Memory B cell (primary cell): ENCODE data around the gene SYNE2.
A peak's percentile ranks its signal among the peaks of the same experiment; 100 is the strongest.

ENCODE experiments used
- ATAC-seq: fragments of 150-1000 bp; cut with Tn5 transposase; 2 replicates; pipeline ENCODE4 v1.10.0; 2021; ENCODE audit warnings: low read depth, mild to moderate bottlenecking, moderate library complexity
- DNase-seq, 2 donors: peaks; one replicate each; pipeline ENCODE4 v3.0.0; 2022; ENCODE audit warnings: low spot score in 2 of 2
- H3K27ac Mint-ChIP-seq: one replicate; pipeline ENCODE4 v1.8.0; 2022; ENCODE audit warnings: mild to moderate bottlenecking, moderate library complexity, mixed read lengths
- H3K27me3 Mint-ChIP-seq: one replicate; pipeline ENCODE4 v1.8.0; 2022; ENCODE audit warnings: mixed read lengths
- H3K36me3 Mint-ChIP-seq: one replicate; pipeline ENCODE4 v1.8.0; 2022; ENCODE audit warnings: mild to moderate bottlenecking, mixed read lengths
- H3K4me1 Mint-ChIP-seq: one replicate; pipeline ENCODE4 v1.8.0; 2022; ENCODE audit warnings: mixed read lengths
- H3K4me3 Mint-ChIP-seq: one replicate; pipeline ENCODE4 v1.8.0; 2022; ENCODE audit warnings: mild to moderate bottlenecking, moderate library complexity, mixed read lengths
- H3K9me3 Mint-ChIP-seq: one replicate; pipeline ENCODE4 v1.8.0; 2022; ENCODE audit warnings: mixed read lengths

SYNE2 gene

GRCh38 chr14:63887899-63888298 lies 35.1 kb downstream of the SYNE2 start:
- ATAC-seq (no peak), DNase-seq (no peak)
- H3K4me3 Mint-ChIP-seq = no peak overlapping the region
- no peak overlapping the region for H3K27ac Mint-ChIP-seq
- H3K27me3 Mint-ChIP-seq = no peaks in the 10 kb centered on the region
- H3K9me3 Mint-ChIP-seq = no peaks in the 10 kb centered on the region
- H3K4me1 Mint-ChIP-seq = peaks cover 2% of the 10 kb centered on the region
- H3K36me3 Mint-ChIP-seq = no peaks in the 10 kb centered on the region

GRCh38 chr14:63890553-63890952 lies 37.7 kb downstream of the SYNE2 start:
- Mint-ChIP-seq H3K9me3 (no peaks in the 10 kb centered on the region), H3K4me3 (no peak overlapping the region), H3K27ac (no peak overlapping the region), H3K4me1 (no peaks in the 10 kb centered on the region), H3K27me3 (no peaks in the 10 kb centered on the region), H3K36me3 (no peaks in the 10 kb centered on the region)
- ATAC-seq (no peak), DNase-seq (no peak)

GRCh38 chr14:63891148-63891975 lies 38.6 kb downstream of the SYNE2 start:
- no peaks in the 10 kb centered on the region for H3K36me3 Mint-ChIP-seq
- no peaks in the 10 kb centered on the region for H3K27me3 Mint-ChIP-seq
- no peaks in the 10 kb centered on the region for H3K4me1 Mint-ChIP-seq
- no peak overlapping the region for H3K27ac Mint-ChIP-seq
- ATAC-seq (no peak), DNase-seq (no peak)
- no peaks in the 10 kb centered on the region for H3K9me3 Mint-ChIP-seq
- no peak overlapping the region for H3K4me3 Mint-ChIP-seq

- H3K4me3 Mint-ChIP-seq = no peak overlapping the region
- no peak overlapping the region for H3K27ac Mint-ChIP-seq
- no peak for ATAC-seq
- no peaks in the 10 kb centered on the region for H3K36me3 Mint-ChIP-seq
- H3K27me3 Mint-ChIP-seq = no peaks in the 10 kb centered on the region
- DNase-seq = no peak
- H3K9me3 Mint-ChIP-seq = no peaks in the 10 kb centered on the region
- H3K4me1 Mint-ChIP-seq = no peaks in the 10 kb centered on the region
These were observed 39.5 kb downstream of the SYNE2 start for GRCh38 chr14:63892265-63892664.

GRCh38 chr14:63893701-63894458 lies 41.1 kb downstream of the SYNE2 start:
- Mint-ChIP-seq H3K4me3 (no peak overlapping the region), H3K4me1 (no peaks in the 10 kb centered on the region), H3K27ac (no peak overlapping the region), H3K36me3 (no peaks in the 10 kb centered on the region), H3K27me3 (no peaks in the 10 kb centered on the region), H3K9me3 (no peaks in the 10 kb centered on the region)
- ATAC-seq (no peak), DNase-seq (no peak)

GRCh38 chr14:63895510-63895909 lies 42.7 kb downstream of the SYNE2 start:
- Mint-ChIP-seq H3K36me3 (peaks cover 1% of the 10 kb centered on the region), H3K4me3 (no peak overlapping the region), H3K4me1 (peaks cover 8% of the 10 kb centered on the region), H3K27me3 (no peaks in the 10 kb centered on the region), H3K9me3 (no peaks in the 10 kb centered on the region), H3K27ac (no peak overlapping the region)
- no peak for DNase-seq
- ATAC-seq = no peak

- peaks cover 10% of the 10 kb centered on the region for H3K4me1 Mint-ChIP-seq
- no peak for ATAC-seq
- no peak for DNase-seq
- H3K36me3 Mint-ChIP-seq = peaks cover 1% of the 10 kb centered on the region
- H3K27ac Mint-ChIP-seq = no peak overlapping the region
- H3K4me3 Mint-ChIP-seq = no peak overlapping the region
- no peaks in the 10 kb centered on the region for H3K9me3 Mint-ChIP-seq
- no peaks in the 10 kb centered on the region for H3K27me3 Mint-ChIP-seq
These were observed 43.5 kb downstream of the SYNE2 start for GRCh38 chr14:63896278-63896720.

- H3K4me3 Mint-ChIP-seq = no peak overlapping the region
- H3K4me1 Mint-ChIP-seq = peaks cover 10% of the 10 kb centered on the region
- DNase-seq = no peak
- H3K36me3 Mint-ChIP-seq = peaks cover 1% of the 10 kb centered on the region
- H3K27me3 Mint-ChIP-seq = no peaks in the 10 kb centered on the region
- H3K27ac Mint-ChIP-seq = no peak overlapping the region
- H3K9me3 Mint-ChIP-seq = no peaks in the 10 kb centered on the region
- no peak for ATAC-seq
These were observed 44.9 kb downstream of the SYNE2 start for GRCh38 chr14:63897721-63898163.

GRCh38 chr14:63899953-63900352 lies 47.1 kb downstream of the SYNE2 start:
- Mint-ChIP-seq H3K9me3 (no peaks in the 10 kb centered on the region), H3K36me3 (peaks cover 3% of the 10 kb centered on the region), H3K27ac (no peak overlapping the region), H3K27me3 (no peaks in the 10 kb centered on the region), H3K4me1 (peaks cover 10% of the 10 kb centered on the region), H3K4me3 (no peak overlapping the region)
- peak; percentile 63 for ATAC-seq
- no peak for DNase-seq

- no peak for DNase-seq
- H3K36me3 Mint-ChIP-seq = peaks cover 3% of the 10 kb centered on the region
- no peaks in the 10 kb centered on the region for H3K9me3 Mint-ChIP-seq
- H3K27me3 Mint-ChIP-seq = no peaks in the 10 kb centered on the region
- H3K4me3 Mint-ChIP-seq = no peak overlapping the region
- no peak overlapping the region for H3K27ac Mint-ChIP-seq
- peaks cover 10% of the 10 kb centered on the region for H3K4me1 Mint-ChIP-seq
- ATAC-seq = no peak
These were observed 48.8 kb downstream of the SYNE2 start for GRCh38 chr14:63901434-63902085.

- H3K27ac Mint-ChIP-seq = no peak overlapping the region
These were observed 49.7 kb downstream of the SYNE2 start for GRCh38 chr14:63902375-63902976.

GRCh38 chr14:63904724-63905123 lies 51.9 kb downstream of the SYNE2 start:
- H3K4me3 Mint-ChIP-seq = no peak overlapping the region
- H3K27me3 Mint-ChIP-seq = no peaks in the 10 kb centered on the region
- H3K9me3 Mint-ChIP-seq = no peaks in the 10 kb centered on the region
- H3K4me1 Mint-ChIP-seq = peaks cover 16% of the 10 kb centered on the region
- no peak overlapping the region for H3K27ac Mint-ChIP-seq
- DNase-seq (no peak), ATAC-seq (no peak)
- H3K36me3 Mint-ChIP-seq = peaks cover 3% of the 10 kb centered on the region

More at GRCh38 chr14:63902375-63902976, 49.7 kb downstream of the SYNE2 start:
- no peak for DNase-seq
- peaks cover 10% of the 10 kb centered on the region for H3K4me1 Mint-ChIP-seq
- H3K27me3 Mint-ChIP-seq = no peaks in the 10 kb centered on the region
- H3K36me3 Mint-ChIP-seq = peaks cover 3% of the 10 kb centered on the region
- no peaks in the 10 kb centered on the region for H3K9me3 Mint-ChIP-seq
- no peak for ATAC-seq
- no peak overlapping the region for H3K4me3 Mint-ChIP-seq

GRCh38 chr14:63905370-63905769 lies 52.6 kb downstream of the SYNE2 start:
- no peak overlapping the region for H3K27ac Mint-ChIP-seq
- H3K4me3 Mint-ChIP-seq = no peak overlapping the region
- H3K27me3 Mint-ChIP-seq = no peaks in the 10 kb centered on the region
- H3K36me3 Mint-ChIP-seq = peaks cover 2% of the 10 kb centered on the region
- H3K4me1 Mint-ChIP-seq = peaks cover 9% of the 10 kb centered on the region
- ATAC-seq (no peak), DNase-seq (no peak)
- no peaks in the 10 kb centered on the region for H3K9me3 Mint-ChIP-seq
